GM12864 (cell line): ENCODE measurements around the gene CCKAR.

ENCODE experiments used
- DNase-seq: peaks from one replicate; pipeline ENCODE4 v3.0.0-alpha.2; 2011; ENCODE audit warnings: low read depth
- H3K4me3 ChIP-seq: 2 replicates; pipeline ENCODE4 v1.5.1; 2011; ENCODE audit warnings: mild to moderate bottlenecking, low read depth, low read length, control low read depth
- CTCF ChIP-seq: IDR thresholded peaks from 2 replicates; pipeline ENCODE4 v1.5.1; 2011; ENCODE audit warnings: low read depth, mild to moderate bottlenecking, moderate library complexity, low read length, control low read depth, inconsistent platforms; ENCODE audit errors: missing control alignments

CCKAR gene

GRCh38 chr4:26468977-26469376, 21.3 kb downstream of the CCKAR start:
- DNase-seq = no peak
- H3K4me3 ChIP-seq = no peak overlapping the region
- TF ChIP-seq CTCF = no peak

- no peak for TF ChIP-seq CTCF
- no peak for DNase-seq
- H3K4me3 ChIP-seq = no peak overlapping the region
Observed at GRCh38 chr4:26468283-26468949, 21.9 kb downstream of the CCKAR start.

- no peak for DNase-seq
- no peak overlapping the region for H3K4me3 ChIP-seq
- TF ChIP-seq CTCF = no peak
Observed at GRCh38 chr4:26467724-26468123, 22.6 kb downstream of the CCKAR start.

GRCh38 chr4:26466578-26467270, 23.6 kb downstream of the CCKAR start:
- no peak for TF ChIP-seq CTCF
- DNase-seq = no peak
- no peak overlapping the region for H3K4me3 ChIP-seq

GRCh38 chr4:26464420-26465095, 25.7 kb downstream of the CCKAR start:
- no peak for TF ChIP-seq CTCF
- no peak overlapping the region for H3K4me3 ChIP-seq
- no peak for DNase-seq

- no peak for TF ChIP-seq CTCF
- no peak for DNase-seq
- no peak overlapping the region for H3K4me3 ChIP-seq
Observed at GRCh38 chr4:26463386-26463785, 26.9 kb downstream of the CCKAR start.
